ENCODE measurements around the gene RPUSD3. TPM values are rescaled to one million over a fixed set of nuclear protein-coding genes. Genes with fewer than 3 reads are reported as not detected.
"Not testable (repeated sequence)": the region's sequence is repeated elsewhere in the genome, so short reads cannot be mapped to it uniquely, and the experiment has no call there.

Gene RPUSD3
- total and polyA plus RNA-seq, 2 donors (not counting 3 experiments of a cell fraction or from before 2014, with no cell fraction given): 38.9 to 56.6 TPM

- H3K9me3 ChIP-seq (replicated peaks; ENCODE audit: control insufficient read depth, insufficient read depth, low read length); H3K4me3 ChIP-seq (replicated peaks in 1 of 3; ENCODE audit: insufficient read depth in 1 of 3, low read depth in 1 of 3, low read length in 3 of 3); H3K9ac ChIP-seq (replicated peaks; ENCODE audit: extremely low read depth, insufficient read depth, low read length); H2AFZ ChIP-seq (ENCODE audit: low read depth, low read length); H3K4me1 ChIP-seq (ENCODE audit: control insufficient read depth, extremely low read depth, insufficient read depth, low read length); H3K36me3 ChIP-seq (ENCODE audit: control insufficient read depth in 2 of 2, extremely low read depth in 1 of 2, insufficient read depth in 2 of 2, low read length in 2 of 2); H3K27me3 ChIP-seq (ENCODE audit: control insufficient read depth in 2 of 2, insufficient read depth in 2 of 2, low read length in 2 of 2); H3K4me2 ChIP-seq (ENCODE audit: insufficient read depth, low read length); H3K79me2 ChIP-seq (ENCODE audit: control insufficient read depth, insufficient read depth, low read length); intact Hi-C loops (cut with micrococcal nuclease); H4K20me1 ChIP-seq (replicated peaks; ENCODE audit: control insufficient read depth, extremely low read depth, insufficient read depth, low read length); H3K9me1 ChIP-seq (replicated peaks; ENCODE audit: control insufficient read depth, extremely low read depth, insufficient read depth, low read length); POLR2A ChIA-PET; FAIRE-seq; H3K27ac ChIP-seq (ENCODE audit: insufficient read depth, low read depth, low read length); BruUV-seq (replicated peaks); dilution Hi-C loops (cut with MboI; ENCODE audit: extremely low pct_ligation_motif_present, low sequenced_read_pairs); DNase-seq (ENCODE audit: low read depth, low spot score): not testable (repeated sequence)
- CTCF ChIA-PET: interaction anchor here (0.9 to 1.8 kb wide), 3 partner anchors 16 to 19 kb away, joined by 3 to 7 read pairs (median 6); no protein-coding TSS in a partner anchor
These were observed 21.4 kb upstream of the RPUSD3 start for GRCh38 chr3:9865125-9865637.

- dilution Hi-C loops (cut with MboI; ENCODE audit: extremely low pct_ligation_motif_present, low sequenced_read_pairs) (no loop called here), intact Hi-C loops (cut with micrococcal nuclease) (no loop called here)
- Histone ChIP-seq H3K4me2 (ENCODE audit: insufficient read depth, low read length) (no peak overlapping the region), H3K36me3 (ENCODE audit: control insufficient read depth in 2 of 2, extremely low read depth in 1 of 2, insufficient read depth in 2 of 2, low read length in 2 of 2) (no peaks in the 10 kb centered on the region), H3K79me2 (ENCODE audit: control insufficient read depth, insufficient read depth, low read length) (no peaks in the 10 kb centered on the region), H3K4me3 (replicated peaks in 1 of 3; ENCODE audit: insufficient read depth in 1 of 3, low read depth in 1 of 3, low read length in 3 of 3) (no peak overlapping the region), H3K27me3 (ENCODE audit: control insufficient read depth in 2 of 2, insufficient read depth in 2 of 2, low read length in 2 of 2) (no peaks in the 10 kb centered on the region), H3K4me1 (ENCODE audit: control insufficient read depth, extremely low read depth, insufficient read depth, low read length) (no peaks in the 10 kb centered on the region), H3K9me3 (replicated peaks; ENCODE audit: control insufficient read depth, insufficient read depth, low read length) (no peaks in the 10 kb centered on the region), H3K9ac (replicated peaks; ENCODE audit: extremely low read depth, insufficient read depth, low read length) (no peak overlapping the region), H4K20me1 (replicated peaks; ENCODE audit: control insufficient read depth, extremely low read depth, insufficient read depth, low read length) (no peaks in the 10 kb centered on the region), H3K27ac (ENCODE audit: insufficient read depth, low read depth, low read length) (no peak overlapping the region), H2AFZ (ENCODE audit: low read depth, low read length) (no peak overlapping the region), H3K9me1 (replicated peaks; ENCODE audit: control insufficient read depth, extremely low read depth, insufficient read depth, low read length) (no peaks in the 10 kb centered on the region)
- DNase-seq (ENCODE audit: low read depth, low spot score) (peak; percentile 20), FAIRE-seq (peak; percentile 84)
- POLR2A ChIA-PET: no interaction called here
- BruUV-seq (replicated peaks): no TSS peak
- TF ChIP-seq POLR2AphosphoS5 (IDR thresholded peaks at IDR 0.05; ENCODE audit: insufficient read depth, low read depth, low read length) (no peak), MAX (IDR thresholded peaks at IDR 0.05; ENCODE audit: insufficient read depth, insufficient read length) (no peak), EZH2 (IDR thresholded peaks at IDR 0.05; ENCODE audit: borderline replicate concordance, low read depth, low read length, severe bottlenecking) (no peak), JUN (IDR thresholded peaks at IDR 0.05; ENCODE audit: borderline replicate concordance, insufficient read depth, insufficient read length, low read depth) (no peak), FOS (IDR thresholded peaks at IDR 0.05; ENCODE audit: borderline replicate concordance, insufficient read depth, low read length) (no peak), GATA2 (IDR thresholded peaks at IDR 0.05; ENCODE audit: insufficient read depth, insufficient read length, low read depth, low read length) (no peak), POLR2A (IDR thresholded peaks at IDR 0.05; ENCODE audit: low read depth, low read length) (no peak), CTCF (IDR thresholded peaks at IDR 0.05; ENCODE audit: extremely low read depth in 1 of 2, insufficient read depth in 1 of 2, low read depth in 1 of 2, low read length in 2 of 2) (no peak), MYC (IDR thresholded peaks at IDR 0.05; ENCODE audit: low read depth, low read length) (no peak)
- CTCF ChIA-PET: interaction anchor here (0.9 to 1.8 kb wide), 4 partner anchors 16 to 82 kb away, joined by 3 to 7 read pairs (median 5); no protein-coding TSS in a partner anchor
These were observed 20.6 kb upstream of the RPUSD3 start for GRCh38 chr3:9864200-9864927.

Data from endothelial cell of umbilical vein (primary cell).